Activated T-helper 2 cell treated with anti-CD3 and anti-CD28 coated beads, Interferon-gamma antibody, Interleukin-2, Interleukin-4, amounts not matched to agents 10 μg/mL and 5 μg/mL and 100 μg/mL, durations not matched to agents 14 hours and 24 hours and 36 hours (primary cell): ENCODE data around the gene PGD. TPM values are rescaled to one million over a fixed set of nuclear protein-coding genes. Genes with fewer than 3 reads are reported as not detected.

ENCODE experiments used
- DNase-seq: peaks from one replicate; pipeline ENCODE4 v3.0.0; 2021; ENCODE audit warnings: low spot score
- H3K27ac Mint-ChIP-seq: one replicate; pipeline ENCODE4 v1.8.0; 2021; ENCODE audit warnings: mixed read lengths
- H3K27me3 Mint-ChIP-seq: one replicate; pipeline ENCODE4 v1.8.0; 2021; ENCODE audit warnings: low read depth, mixed read lengths
- H3K36me3 Mint-ChIP-seq: one replicate; pipeline ENCODE4 v1.8.0; 2021; ENCODE audit warnings: low read depth, mixed read lengths
- H3K4me1 Mint-ChIP-seq: one replicate; pipeline ENCODE4 v1.8.0; 2021; ENCODE audit warnings: low read depth, mixed read lengths
- H3K4me3 Mint-ChIP-seq: one replicate; pipeline ENCODE4 v1.8.0; 2021; ENCODE audit warnings: low read depth, mild to moderate bottlenecking, moderate library complexity, mixed read lengths
- H3K9me3 Mint-ChIP-seq: one replicate; pipeline ENCODE4 v1.8.0; 2021; ENCODE audit warnings: mixed read lengths
- intact Hi-C: fragments of 100-400 bp; cut with micrococcal nuclease; formaldehyde crosslinking; loops from one replicate; pipeline ENCODE4 v1.15.1; 2023
- total RNA-seq: library from RNA; stranded (reverse); gene quantifications from 2 replicates; pipeline ENCODE4 v1.2.3, GENCODE V29; 2022

The PGD gene
- total RNA-seq, 1 donor from 2014 or later = 152 TPM

DNA sequence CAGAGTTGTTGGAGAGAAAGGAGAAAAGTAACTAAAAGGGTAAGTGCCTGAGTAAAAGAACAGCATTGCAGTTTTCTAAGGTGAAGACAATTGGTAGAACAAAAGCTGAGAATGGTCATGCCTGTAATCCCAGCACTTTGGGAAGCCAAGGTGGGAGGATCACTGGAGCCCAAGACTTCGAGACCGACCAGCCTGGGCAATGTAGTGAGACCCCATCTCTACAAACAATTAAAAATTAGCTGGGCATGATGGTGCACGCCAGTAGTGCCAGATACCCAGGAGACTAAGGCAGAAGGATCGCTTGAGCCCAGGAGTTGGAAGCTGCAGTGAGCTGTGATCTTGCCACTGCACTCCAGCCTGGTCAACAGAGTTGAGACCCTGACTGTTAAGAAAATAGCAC is 15.2 kb upstream of the PGD start:
- Mint-ChIP-seq H3K9me3 (no peaks in the 10 kb centered on the region), H3K4me3 (no peak overlapping the region), H3K27me3 (no peaks in the 10 kb centered on the region), H3K27ac (no peak overlapping the region), H3K4me1 (peaks cover 8% of the 10 kb centered on the region), H3K36me3 (peaks cover 5% of the 10 kb centered on the region)
- intact Hi-C loops = no loop called here
- no peak for DNase-seq

DNA sequence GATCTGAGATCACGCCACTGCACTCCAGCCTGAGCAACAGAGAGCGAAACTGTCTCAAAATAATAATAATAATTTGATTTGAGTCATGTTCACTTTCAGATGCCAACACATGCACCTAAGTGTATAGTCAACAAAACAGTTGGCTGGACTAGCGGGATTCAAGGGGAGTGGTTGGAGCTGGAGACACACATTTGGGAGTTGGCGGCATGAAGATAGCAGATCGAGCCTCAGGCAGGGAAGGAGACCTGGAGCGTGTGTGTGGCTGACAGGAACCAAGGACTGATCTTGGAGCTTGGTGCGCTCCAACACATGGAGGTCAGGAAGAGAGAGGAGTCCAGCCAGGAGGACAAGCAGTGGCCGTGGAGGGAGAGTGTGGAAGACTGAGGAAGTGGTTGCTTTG is 14.6 kb upstream of the PGD start:
- DNase-seq = no peak
- Mint-ChIP-seq H3K27ac (no peak overlapping the region), H3K9me3 (no peaks in the 10 kb centered on the region), H3K4me1 (peaks cover 8% of the 10 kb centered on the region), H3K27me3 (no peaks in the 10 kb centered on the region), H3K36me3 (peaks cover 3% of the 10 kb centered on the region), H3K4me3 (no peak overlapping the region)
- intact Hi-C loops = no loop called here

DNA sequence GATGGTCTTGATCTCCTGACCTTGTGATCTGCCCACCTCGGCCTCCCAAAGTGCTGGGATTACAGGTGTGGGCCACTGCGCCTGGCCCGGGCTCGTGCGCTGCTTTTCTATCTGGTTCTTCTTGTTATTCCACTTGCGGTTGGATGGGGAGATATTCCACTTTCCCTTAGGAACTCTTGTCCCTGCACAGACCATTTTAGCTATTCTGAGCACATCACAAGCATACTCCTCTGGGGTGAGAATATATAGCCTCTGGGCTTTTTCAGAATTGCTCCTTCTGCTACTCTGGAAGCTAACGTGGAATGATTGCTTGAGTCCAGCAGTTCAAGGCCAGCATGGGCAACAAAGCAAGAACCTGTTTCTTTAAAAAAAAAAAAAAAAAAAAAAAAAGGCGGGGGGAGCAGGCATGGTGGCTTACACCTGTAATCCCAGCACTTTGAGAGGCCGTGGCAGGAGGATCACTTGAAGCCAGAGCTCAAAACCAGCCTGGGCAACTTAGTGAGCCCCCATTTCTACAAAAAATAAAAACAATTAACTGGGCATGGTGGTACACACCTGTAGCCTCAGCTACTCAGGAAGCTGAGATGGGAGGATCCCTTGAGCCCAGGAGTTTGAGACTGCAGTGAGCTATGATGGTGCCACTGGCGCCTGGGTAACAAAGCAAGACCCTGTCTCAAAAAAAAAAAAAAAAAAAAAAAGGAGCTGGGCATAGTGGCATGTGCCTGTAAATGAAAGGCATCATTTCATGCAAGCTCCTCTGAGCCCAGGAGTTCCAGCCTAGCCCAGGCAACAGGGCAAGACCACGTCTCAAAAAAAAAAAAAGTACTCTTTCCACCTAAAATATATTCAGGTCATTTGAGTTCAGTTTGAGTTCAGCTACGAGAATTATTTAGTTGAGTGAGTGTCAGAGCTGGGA is 11.8 kb upstream of the PGD start:
- Mint-ChIP-seq H3K4me3 (no peak overlapping the region), H3K27me3 (no peaks in the 10 kb centered on the region), H3K36me3 (peaks cover 3% of the 10 kb centered on the region), H3K27ac (no peak overlapping the region), H3K4me1 (peaks cover 8% of the 10 kb centered on the region), H3K9me3 (no peaks in the 10 kb centered on the region)
- intact Hi-C loops = no loop called here
- no peak for DNase-seq

DNA sequence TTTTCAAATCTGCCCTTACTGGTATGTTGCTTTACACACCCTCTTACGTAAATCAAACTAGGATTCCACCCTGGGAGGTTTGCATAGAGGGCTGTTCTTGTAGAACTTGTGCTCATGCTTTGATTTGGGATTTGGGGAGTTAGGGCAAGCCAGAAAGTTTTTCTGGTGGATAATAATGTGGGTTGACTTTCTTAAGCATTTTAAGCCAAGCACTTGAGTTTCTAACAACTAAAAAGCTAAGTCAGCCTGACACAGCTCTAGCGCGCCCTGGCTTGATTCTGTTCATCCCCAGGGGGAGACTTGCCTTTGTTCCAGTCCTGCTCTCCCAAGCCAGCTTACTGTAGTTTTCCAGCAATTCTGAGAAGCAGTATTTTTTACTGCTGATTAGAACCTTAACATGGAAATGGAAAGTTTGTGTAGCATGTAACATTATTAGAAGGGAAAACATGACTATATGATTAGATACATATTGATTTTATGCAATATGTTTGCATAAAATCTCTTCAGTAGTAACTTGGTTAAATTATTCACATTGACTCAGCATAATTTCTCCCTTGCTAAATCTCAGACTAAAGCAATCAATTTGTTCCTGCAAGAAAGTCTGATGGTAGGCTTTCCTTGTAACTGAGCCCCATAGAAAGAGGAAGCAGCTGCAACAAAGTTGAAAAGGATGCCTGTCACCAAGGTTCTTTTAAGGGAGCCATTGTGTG is 11.0 kb upstream of the PGD start:
- peaks cover 8% of the 10 kb centered on the region for H3K4me1 Mint-ChIP-seq
- peaks cover 3% of the 10 kb centered on the region for H3K36me3 Mint-ChIP-seq
- H3K4me3 Mint-ChIP-seq = no peak overlapping the region
- H3K27ac Mint-ChIP-seq = no peak overlapping the region
- intact Hi-C loops = no loop called here
- no peak for DNase-seq
- H3K27me3 Mint-ChIP-seq = no peaks in the 10 kb centered on the region
- no peaks in the 10 kb centered on the region for H3K9me3 Mint-ChIP-seq

DNA sequence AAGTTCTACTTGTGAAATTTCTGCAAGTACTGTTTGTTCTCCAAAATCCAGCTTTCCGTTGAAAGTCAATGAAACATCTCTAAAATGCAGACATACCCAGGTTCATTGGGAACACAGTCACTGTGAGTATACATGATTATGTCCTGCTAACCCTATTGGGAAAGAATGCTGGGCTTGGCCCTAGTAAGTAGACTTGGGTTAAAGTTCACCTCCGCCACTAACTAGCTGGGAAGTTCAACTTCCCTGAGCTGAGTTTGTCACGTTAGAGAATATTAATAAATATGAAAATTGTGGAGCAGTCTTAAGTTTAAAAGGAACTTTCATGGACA is 10.5 kb upstream of the PGD start:
- Mint-ChIP-seq H3K36me3 (peaks cover 3% of the 10 kb centered on the region), H3K27me3 (no peaks in the 10 kb centered on the region), H3K4me3 (no peak overlapping the region), H3K27ac (no peak overlapping the region), H3K9me3 (no peaks in the 10 kb centered on the region), H3K4me1 (peaks cover 8% of the 10 kb centered on the region)
- intact Hi-C loops = no loop called here
- DNase-seq = no peak

DNA sequence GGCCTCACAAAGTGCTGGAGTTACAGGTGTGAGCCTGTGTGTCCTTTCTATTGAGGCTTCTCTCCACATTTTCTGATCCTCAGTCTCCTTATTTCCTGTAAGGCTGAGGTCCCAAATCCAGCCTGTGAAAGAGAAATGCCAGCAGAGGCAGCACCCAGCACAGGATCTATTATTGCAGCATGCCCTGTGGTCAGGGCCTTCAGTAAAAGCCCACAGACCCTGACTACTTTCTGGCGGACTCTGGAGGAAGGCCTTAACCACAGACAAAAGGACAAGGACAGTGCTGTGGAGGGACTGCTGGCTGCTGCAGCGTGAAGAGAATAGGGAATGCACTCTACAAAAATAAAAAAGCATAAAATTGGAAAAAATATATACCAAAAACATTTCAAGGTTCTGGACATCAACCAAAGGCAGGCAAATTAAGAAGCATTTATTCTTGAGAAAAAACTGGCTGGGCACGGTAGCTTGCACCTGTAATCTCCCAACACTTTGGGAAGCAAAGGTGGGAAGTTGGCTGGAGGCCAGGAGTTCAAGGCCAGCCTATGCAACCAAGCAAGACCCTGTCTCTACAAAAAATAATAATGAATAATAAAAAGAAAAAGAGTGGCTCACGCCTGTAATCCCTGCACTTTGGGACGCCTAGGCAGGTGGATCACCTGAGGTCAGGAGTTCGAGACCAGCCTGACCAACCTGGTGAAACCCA is 9.4 kb upstream of the PGD start:
- Mint-ChIP-seq H3K4me1 (peaks cover 8% of the 10 kb centered on the region), H3K4me3 (no peak overlapping the region), H3K9me3 (peaks cover 8% of the 10 kb centered on the region), H3K36me3 (peaks cover 3% of the 10 kb centered on the region), H3K27ac (no peak overlapping the region), H3K27me3 (no peaks in the 10 kb centered on the region)
- intact Hi-C loops = no loop called here
- no peak for DNase-seq

DNA sequence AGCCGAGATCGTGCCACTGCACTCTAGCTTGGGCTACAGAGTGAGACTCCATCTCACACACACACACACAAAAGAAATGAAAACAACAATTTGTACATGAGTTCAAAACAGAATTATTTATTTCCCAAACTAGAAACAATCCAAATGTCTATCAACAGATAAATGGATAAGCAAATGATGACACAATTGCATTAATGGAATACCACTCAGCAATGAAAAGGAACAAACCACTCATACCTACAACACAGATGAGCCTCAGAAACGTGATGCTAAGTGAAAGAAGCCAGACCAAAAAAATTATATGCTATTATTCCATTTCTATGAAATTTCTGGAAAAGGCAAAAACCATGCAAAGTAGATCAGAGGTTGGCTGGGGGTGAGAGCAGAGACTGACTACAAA is 2.0 kb upstream of the PGD start:
- Mint-ChIP-seq H3K27me3 (no peaks in the 10 kb centered on the region), H3K36me3 (peaks cover 23% of the 10 kb centered on the region), H3K4me3 (no peak overlapping the region), H3K27ac (no peak overlapping the region), H3K4me1 (peaks cover 24% of the 10 kb centered on the region), H3K9me3 (peaks cover 8% of the 10 kb centered on the region)
- intact Hi-C loops = no loop called here
- no peak for DNase-seq

DNA sequence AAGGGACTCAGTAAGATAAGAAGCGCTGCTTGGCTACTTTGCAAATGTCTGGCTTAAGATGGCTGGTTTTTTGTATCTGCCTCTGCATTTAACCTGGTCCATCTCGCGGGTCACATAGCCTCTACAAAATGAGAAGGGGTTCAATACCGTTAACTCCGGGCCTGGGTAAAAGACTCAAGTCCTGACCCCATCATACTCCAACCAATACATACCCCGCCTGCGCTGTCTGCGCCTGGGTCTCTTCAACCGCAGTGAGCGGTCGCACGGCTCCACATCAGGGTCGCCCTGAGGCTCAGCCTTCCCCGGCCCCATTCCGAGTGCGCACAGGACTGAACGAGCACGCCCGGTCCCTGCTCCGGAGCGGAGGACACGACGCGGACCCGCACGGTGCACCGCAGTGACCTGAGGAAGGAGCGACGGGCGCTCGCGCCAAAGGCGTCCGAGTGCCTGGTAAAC is 558 bp upstream of the PGD start:
- intact Hi-C loops = loop anchor here (1.0 to 2.0 kb wide), 2 partner anchors 76 to 366 kb away; partner anchors contain the start of genes PEX14 and UBE4B
- H3K9me3 Mint-ChIP-seq = peaks cover 8% of the 10 kb centered on the region
- H3K4me1 Mint-ChIP-seq = peaks cover 24% of the 10 kb centered on the region
- peaks cover 34% of the 10 kb centered on the region for H3K36me3 Mint-ChIP-seq
- no peaks in the 10 kb centered on the region for H3K27me3 Mint-ChIP-seq
- DNase-seq = no peak
- peak overlapping the region; percentile 65 for H3K27ac Mint-ChIP-seq
- H3K4me3 Mint-ChIP-seq = peak overlapping the region; percentile 84

DNA sequence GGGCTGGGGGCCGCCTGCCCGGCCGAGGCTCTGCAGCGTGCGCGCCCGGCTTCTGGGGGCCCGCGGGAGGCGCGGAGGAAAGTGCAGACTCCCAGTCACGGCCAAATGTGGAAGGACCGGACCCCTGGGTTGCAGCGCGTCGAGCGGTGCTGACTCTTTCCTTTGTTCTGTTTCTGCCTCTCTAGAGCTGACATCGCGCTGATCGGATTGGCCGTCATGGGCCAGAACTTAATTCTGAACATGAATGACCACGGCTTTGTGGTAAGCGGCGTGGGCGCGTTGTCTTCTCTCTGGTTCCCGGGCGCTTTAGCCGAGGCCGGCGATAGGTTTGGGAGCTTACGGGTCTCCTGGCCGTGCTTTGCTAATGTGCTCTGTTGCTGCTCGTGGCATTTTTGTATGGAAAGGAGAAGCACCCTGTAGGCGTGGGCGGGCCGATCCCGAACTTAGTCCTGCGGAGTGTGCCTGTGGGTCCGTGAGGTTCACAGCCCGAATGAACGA is 629 bp downstream of the PGD start:
- Mint-ChIP-seq H3K4me1 (peaks cover 28% of the 10 kb centered on the region), H3K36me3 (peaks cover 42% of the 10 kb centered on the region), H3K27ac (peak overlapping the region; percentile 80), H3K4me3 (peak overlapping the region; percentile 92), H3K27me3 (no peaks in the 10 kb centered on the region), H3K9me3 (no peaks in the 10 kb centered on the region)
- DNase-seq = no peak
- intact Hi-C loops = loop anchor here (2.0 kb wide), 1 partner anchor 75 kb away; the partner anchor contains the start of gene PEX14

DNA sequence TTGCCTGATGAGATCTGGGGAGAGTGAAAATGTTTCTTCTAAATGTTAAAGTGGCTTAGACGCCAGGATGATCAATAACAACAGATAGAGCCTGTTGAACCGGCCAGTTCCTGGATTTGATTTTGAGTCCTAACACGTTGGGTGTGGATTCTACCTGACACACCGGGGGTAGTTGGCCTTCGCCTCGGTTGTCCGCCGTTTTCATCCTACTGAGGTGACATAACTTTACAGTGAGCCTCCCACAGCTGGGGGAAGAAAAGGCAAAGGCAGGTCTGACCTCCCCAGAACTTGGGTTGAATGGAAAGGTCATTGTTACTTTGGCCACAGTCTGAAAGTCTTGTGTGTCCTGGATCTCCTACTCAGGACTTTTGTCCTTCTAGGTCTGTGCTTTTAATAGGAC is 1.1 kb downstream of the PGD start:
- intact Hi-C loops = no loop called here
- Mint-ChIP-seq H3K9me3 (no peaks in the 10 kb centered on the region), H3K4me3 (peak overlapping the region; percentile 92), H3K27ac (peak overlapping the region; percentile 80), H3K36me3 (peaks cover 46% of the 10 kb centered on the region), H3K27me3 (no peaks in the 10 kb centered on the region), H3K4me1 (peaks cover 28% of the 10 kb centered on the region)
- no peak for DNase-seq

DNA sequence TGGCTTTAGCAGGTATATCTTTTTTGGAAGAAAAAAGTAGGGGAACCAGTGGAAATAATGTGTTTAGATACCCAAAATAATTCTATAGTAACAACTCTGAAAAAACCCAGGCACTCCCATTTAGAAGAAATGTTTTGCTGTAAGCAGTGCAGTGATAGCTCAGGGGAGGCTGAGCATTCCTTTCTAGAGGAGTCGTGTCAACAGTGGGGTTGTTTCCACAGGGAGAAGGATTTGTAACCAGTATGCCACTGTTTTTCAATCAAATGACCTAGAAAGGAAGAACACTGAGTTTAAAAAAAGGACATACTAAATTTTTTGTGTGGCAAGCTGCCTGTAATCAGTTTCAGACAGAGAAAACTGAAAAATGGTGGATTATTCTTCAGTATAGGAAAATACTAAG is 2.4 kb downstream of the PGD start:
- intact Hi-C loops = no loop called here
- peaks cover 46% of the 10 kb centered on the region for H3K36me3 Mint-ChIP-seq
- H3K4me1 Mint-ChIP-seq = peaks cover 28% of the 10 kb centered on the region
- no peaks in the 10 kb centered on the region for H3K27me3 Mint-ChIP-seq
- H3K4me3 Mint-ChIP-seq = no peak overlapping the region
- H3K27ac Mint-ChIP-seq = no peak overlapping the region
- DNase-seq = no peak
- H3K9me3 Mint-ChIP-seq = no peaks in the 10 kb centered on the region

DNA sequence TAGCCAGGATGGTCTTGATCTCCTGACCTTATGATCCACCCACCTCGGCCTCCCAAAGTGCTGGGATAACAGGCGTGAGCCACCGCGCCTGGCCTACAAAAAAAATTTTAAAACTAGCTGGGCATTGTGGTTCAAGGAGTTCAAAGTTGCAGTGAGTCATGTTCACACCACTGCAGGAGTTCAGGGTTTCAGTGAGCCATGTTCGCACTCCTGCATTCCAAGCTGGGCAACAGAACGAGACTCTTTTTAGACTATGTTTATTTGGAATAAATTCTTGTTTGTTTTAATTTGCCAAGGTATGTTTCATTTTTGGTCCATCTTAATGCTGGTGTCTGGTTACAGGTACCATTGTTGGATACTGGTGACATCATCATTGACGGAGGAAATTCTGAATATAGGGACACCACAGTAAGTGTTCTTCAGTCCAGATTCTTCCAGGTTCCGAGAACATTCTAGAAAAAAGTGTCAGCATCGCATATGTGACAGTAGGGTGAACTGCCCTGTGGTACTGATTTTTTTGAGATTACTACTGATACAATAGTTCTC is 3.9 kb downstream of the PGD start:
- Mint-ChIP-seq H3K4me3 (no peak overlapping the region), H3K27ac (no peak overlapping the region), H3K36me3 (peaks cover 60% of the 10 kb centered on the region), H3K27me3 (no peaks in the 10 kb centered on the region), H3K9me3 (no peaks in the 10 kb centered on the region), H3K4me1 (peaks cover 25% of the 10 kb centered on the region)
- intact Hi-C loops = no loop called here
- no peak for DNase-seq
